HepG2 (cell line): ENCODE measurements around the gene PRKAR1B. TPM values are rescaled to one million over a fixed set of nuclear protein-coding genes. Genes with fewer than 3 reads are reported as not detected.

ENCODE experiments used
- ATAC-seq: fragments of 200-7000 bp; cut with Tn5 transposase; 3 replicates; pipeline ENCODE4 v1.9.1; 2020; ENCODE audit warnings: mild to moderate bottlenecking, moderate library complexity
- BruUV-seq: library from RNA; stranded (reverse); fragments of 400-500 nt; replicated peaks from 2 replicates; lab custom pipeline; 2021; lab: Mats Ljungman, UMichigan
- CTCF ChIA-PET: fragments of 300-600 bp; formaldehyde crosslinking; extraction: SDS; loops from one replicate; lab custom pipeline; 2021; ENCODE audit warnings: low total read pairs, inconsistent platforms, low intra/inter-chr PET ratio; lab: Yijun Ruan, JAX
- POLR2A ChIA-PET: fragments of 350-600 bp; sonication (Branson Sonifier 250); formaldehyde crosslinking; loops from one replicate; lab custom pipeline; 2020; ENCODE audit warnings: antibody characterized with exemption, inconsistent platforms; lab: Yijun Ruan, JAX
- DNase-seq: peaks from one replicate; pipeline ENCODE4 v3.0.0-alpha.2; 2015; ENCODE audit warnings: low spot score
- FAIRE-seq: peaks from 3 replicates; lab custom pipeline; 2011; peaks lifted over from hg19 to GRCh38; lab: Jason Lieb, UNC
- H2AFZ ChIP-seq: one replicate; pipeline ENCODE4 v1.6.1; 2011; ENCODE audit warnings: low read length, inconsistent platforms
- H3K27ac ChIP-seq: fragments of 300-600 bp; 3 replicates; pipeline ENCODE4 v1.8.0; 2011; ENCODE audit warnings: mixed run types, mild to moderate bottlenecking, mixed read lengths, low read length, inconsistent platforms; ENCODE audit not compliant: insufficient read depth; ENCODE audit errors: extremely low read length
- H3K27me3 ChIP-seq, 2 experiments: fragments of 200-600 bp in 1 of 2; 2 replicates in 1 of 2; 3 replicates in 1 of 2; pipeline versions ENCODE4 v1.6.0 to v1.8.0; 2011; ENCODE audit warnings: low read length in 2 of 2, mild to moderate bottlenecking in 2 of 2, moderate library complexity in 2 of 2, inconsistent platforms in 1 of 2; ENCODE audit not compliant: insufficient read depth in 2 of 2, control insufficient read depth in 1 of 2
- H3K36me3 ChIP-seq, 2 experiments: fragments of 200-600 bp in 1 of 2; replicated peaks in 1 of 2; 2 replicates in 1 of 2; 3 replicates in 1 of 2; pipeline versions ENCODE4 v1.5.1 to v1.8.0; 2011; ENCODE audit warnings: low read length in 2 of 2, inconsistent platforms in 1 of 2; ENCODE audit not compliant: insufficient read depth in 2 of 2, control insufficient read depth in 1 of 2
- H3K4me1 ChIP-seq: 2 replicates; pipeline ENCODE4 v1.5.1; 2012; ENCODE audit warnings: low read length, inconsistent platforms; ENCODE audit not compliant: insufficient read depth
- H3K4me2 ChIP-seq: 2 replicates; pipeline ENCODE4 v1.6.0; 2011; ENCODE audit warnings: low read depth, low read length, inconsistent platforms
- H3K4me3 ChIP-seq, 3 experiments: fragments of 200-600 bp in 1 of 3; sonication (generic), shearing (Covaris generic) in 1 of 3; replicated peaks in 1 of 3; 2 replicates each; pipeline ENCODE4 v1.5.1; 2011 to 2016; ENCODE audit warnings: low read length in 3 of 3, inconsistent platforms in 2 of 3, low read depth in 2 of 3, mild to moderate bottlenecking in 2 of 3, control low read depth in 1 of 3, mixed read lengths in 1 of 3; ENCODE audit not compliant: insufficient read depth in 1 of 3
- H3K79me2 ChIP-seq: one replicate; pipeline ENCODE4 v1.6.1; 2011; ENCODE audit warnings: low read length, inconsistent platforms; ENCODE audit not compliant: insufficient read depth
- H3K9ac ChIP-seq: 2 replicates; pipeline ENCODE4 v1.6.0; 2011; ENCODE audit warnings: mild to moderate bottlenecking, low read depth, low read length, inconsistent platforms; ENCODE audit not compliant: insufficient read depth
- H3K9me3 ChIP-seq: 2 replicates; pipeline ENCODE4 v1.5.1; 2012; ENCODE audit warnings: mild to moderate bottlenecking, low read length
- H4K20me1 ChIP-seq: 2 replicates; pipeline ENCODE4 v1.6.0; 2011; ENCODE audit warnings: inconsistent platforms, mild to moderate bottlenecking, low read length, moderate library complexity; ENCODE audit not compliant: insufficient read depth
- BORCS8-MEF2B ChIP-seq: sonication (generic); formaldehyde crosslinking; IDR thresholded peaks from 2 replicates; pipeline ENCODE4 v1.8.0; 2022; ENCODE audit warnings: mild to moderate bottlenecking, missing genetic modification reagents
- CBFB ChIP-seq: sonication (generic); formaldehyde crosslinking; IDR thresholded peaks from 2 replicates; pipeline ENCODE4 v1.4.0; 2020; ENCODE audit warnings: missing genetic modification reagents
- CEBPG ChIP-seq: IDR thresholded peaks from 2 replicates; pipeline ENCODE4 v1.6.1; 2016
- DR1 ChIP-seq: sonication (generic); formaldehyde crosslinking; IDR thresholded peaks from 2 replicates; pipeline ENCODE4 v1.8.0; 2021; ENCODE audit warnings: mild to moderate bottlenecking, missing genetic modification reagents, inconsistent platforms
- EP300 ChIP-seq, 3 experiments: sonication (generic) in 1 of 3; formaldehyde crosslinking in 1 of 3; IDR thresholded peaks; 2 replicates each; pipeline versions ENCODE4 v1.5.1 to v1.6.1; 2011 to 2020; ENCODE audit warnings: low read depth in 2 of 3, low read length in 2 of 3, borderline replicate concordance in 1 of 3, improper control_type of control experiment in 1 of 3, mild to moderate bottlenecking in 1 of 3, missing genetic modification reagents in 1 of 3, moderate library complexity in 1 of 3
- JARID2 ChIP-seq: sonication (generic); formaldehyde crosslinking; IDR thresholded peaks from 2 replicates; pipeline ENCODE4 v1.8.1; 2023; ENCODE audit warnings: missing genetic modification reagents, inconsistent platforms; ENCODE audit not compliant: insufficient replicate concordance
- KAT2B ChIP-seq: fragments of 150-350 bp; IDR thresholded peaks from 2 replicates; pipeline ENCODE4 v1.6.1; 2014; ENCODE audit warnings: low read depth, low read length, borderline replicate concordance
- POLR2A ChIP-seq, 2 experiments: IDR thresholded peaks; 2 replicates each; pipeline ENCODE4 v1.6.1; 2011; ENCODE audit warnings: low read depth in 2 of 2, low read length in 2 of 2, mild to moderate bottlenecking in 1 of 2, moderate library complexity in 1 of 2; ENCODE audit not compliant: insufficient read depth in 1 of 2
- RFX1 ChIP-seq: fragments of 450-650 bp; IDR thresholded peaks from 2 replicates; pipeline ENCODE4 v1.6.1; 2017
- RNF2 ChIP-seq: fragments of 450-650 bp; conservative IDR thresholded peaks from 2 replicates; pipeline ENCODE4 v1.6.1; 2016; ENCODE audit warnings: low read depth
- SMAD3 ChIP-seq: sonication (generic); formaldehyde crosslinking; IDR thresholded peaks from 2 replicates; pipeline ENCODE4 v1.4.0; 2020; ENCODE audit warnings: missing genetic modification reagents
- TAF15 ChIP-seq: fragments of 200-400 bp; formaldehyde crosslinking; IDR thresholded peaks from one replicate; pipeline ENCODE4 v1.6.1; 2018; ENCODE audit warnings: mild to moderate bottlenecking, low read depth, low read length; ENCODE audit not compliant: poor library complexity, severe bottlenecking
- ZNF749 ChIP-seq: sonication (generic); formaldehyde crosslinking; IDR thresholded peaks from 2 replicates; pipeline ENCODE4 v1.8.0; 2022; ENCODE audit warnings: mild to moderate bottlenecking, missing genetic modification reagents, moderate library complexity, borderline replicate concordance
- ZNF780A ChIP-seq: sonication (generic); formaldehyde crosslinking; IDR thresholded peaks from 2 replicates; pipeline ENCODE4 v1.8.0; 2022; ENCODE audit warnings: mild to moderate bottlenecking, missing genetic modification reagents, moderate library complexity
- WGBS: methylation state at CpG from one replicate; pipeline ENCODE4 v1.1.6; 2017; ENCODE audit warnings: low lambda C conversion rate; 5-methylcytosine and 5-hydroxymethylcytosine counted together
- in situ Hi-C: cut with HindIII; loops from 2 replicates; pipeline ENCODE4 v1.10.0; 2017; ENCODE audit warnings: low pct_unique_long_range_greater_than_20kb; ENCODE audit not compliant: extremely low pct_ligation_motif_present
- intact Hi-C: fragments of 100-400 bp; cut with micrococcal nuclease; formaldehyde crosslinking; loops from one replicate; pipeline ENCODE4 v1.10.0; 2022; ENCODE audit not compliant: unreplicated experiment
- polyA plus RNA-seq, 8 experiments: library from polyadenylated mRNA; depleted of rRNA in 3 of 8; stranded (reverse) in 7 of 8; unstranded in 1 of 8; fragments of >200 nt; fragmentation: Illumina TruSeq in 4 of 8; extraction: Trizol in 4 of 8; gene quantifications; 2 replicates each; pipeline versions ENCODE4 v1.2.1 to v1.2.3, GENCODE V29; 2011 to 2016; ENCODE audit warnings: low read depth in 4 of 8, missing spikeins in 1 of 8, mixed read lengths in 1 of 8; ENCODE audit not compliant: insufficient read depth in 1 of 8
- total RNA-seq, 5 experiments: library from RNA; depleted of rRNA; stranded (reverse); fragments of >200 nt; fragmentation: Illumina TruSeq; extraction: Trizol; gene quantifications; 2 replicates each; pipeline ENCODE4 v1.2.3, GENCODE V29; 2016; ENCODE audit warnings: low read depth in 1 of 5
- TF ChIP-seq, protein P1 (sequence below): sonication (generic); formaldehyde crosslinking; IDR thresholded peaks from 2 replicates; pipeline ENCODE4 v1.5.1; 2020; ENCODE audit warnings: mild to moderate bottlenecking, moderate library complexity, missing genetic modification reagents
- TF ChIP-seq, protein P2 (sequence below): sonication (generic); formaldehyde crosslinking; IDR thresholded peaks from 2 replicates; pipeline ENCODE4 v1.8.1; 2023; ENCODE audit warnings: mild to moderate bottlenecking, missing genetic modification reagents, borderline replicate concordance
- TF ChIP-seq, protein P3 (sequence below): IDR thresholded peaks from 2 replicates; pipeline ENCODE4 v1.4.0; 2020; ENCODE audit warnings: mild to moderate bottlenecking, missing genetic modification reagents
- TF ChIP-seq, protein P4 (sequence below): IDR thresholded peaks from 2 replicates; pipeline ENCODE4 v1.6.1; 2016
- TF ChIP-seq, protein P5 (sequence below): sonication (generic); formaldehyde crosslinking; IDR thresholded peaks from 2 replicates; pipeline ENCODE4 v1.4.0; 2020; ENCODE audit warnings: mild to moderate bottlenecking, missing genetic modification reagents

PRKAR1B gene
- total and polyA plus RNA-seq, 2 of the 13 experiments (the other 11 are each of a cell fraction or from before 2014, with no cell fraction given), result 7.9 to 28.2 TPM

DNA sequence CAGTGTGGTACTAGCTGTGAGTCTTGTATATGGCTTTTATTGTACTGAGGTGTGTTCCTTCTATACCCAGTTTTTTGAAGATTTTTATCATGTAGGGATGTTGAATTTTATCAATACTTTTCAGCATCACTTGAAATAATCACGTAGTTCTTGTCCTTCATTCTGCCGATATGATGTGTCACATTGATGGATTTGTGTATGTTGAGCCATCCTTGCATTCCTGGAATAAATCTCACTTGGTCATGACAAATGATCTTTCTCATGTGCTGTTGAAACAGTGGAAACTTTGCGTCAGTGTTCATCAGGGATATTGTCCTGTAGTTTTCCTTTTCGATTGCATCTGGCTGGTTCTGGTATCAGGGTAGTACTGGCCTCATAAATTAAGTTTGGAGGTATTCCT is 7.1 kb upstream of the PRKAR1B start:
- Histone ChIP-seq H2AFZ (no peak overlapping the region), H4K20me1 (no peaks in the 10 kb centered on the region), H3K27me3 (no peaks in the 10 kb centered on the region), H3K4me2 (no peak overlapping the region), H3K36me3 (peaks cover 10 to 44% of the 10 kb centered on the region in 2 experiments), H3K27ac (no peak overlapping the region), H3K4me1 (peaks cover 47% of the 10 kb centered on the region), H3K9me3 (peaks cover 15% of the 10 kb centered on the region), H3K79me2 (peaks cover 53% of the 10 kb centered on the region), H3K9ac (no peak overlapping the region), H3K4me3 (no peak overlapping the region)
- FAIRE-seq (peak; percentile 23), ATAC-seq (no peak), DNase-seq (no peak)
- in situ Hi-C loops, result no loop called here
- TF ChIP-seq TAF15 (no peak), CBFB (CRISPR knock-in tag) (no peak), BORCS8-MEF2B (CRISPR knock-in tag) (no peak), SMAD3 (CRISPR knock-in tag) (no peak), DR1 (CRISPR knock-in tag) (no peak), CEBPG (CRISPR knock-in tag) (no peak), EP300 (IDR thresholded peaks at IDR 0.05; ENCODE audit: low read depth in 2 of 2, low read length in 2 of 2) (no peak), EP300 (CRISPR knock-in tag; IDR thresholded peaks at IDR 0.05; ENCODE audit: borderline replicate concordance) (no peak), ZNF780A (CRISPR knock-in tag) (no peak), POLR2A (IDR thresholded peaks at IDR 0.05; ENCODE audit: insufficient read depth in 1 of 2, low read depth in 2 of 2, low read length in 2 of 2) (no peak), RNF2 (no peak), ZNF749 (no peak), JARID2 (CRISPR knock-in tag) (no peak), KAT2B (no peak), RFX1 (no peak)
- TF ChIP-seq, protein P1, sequence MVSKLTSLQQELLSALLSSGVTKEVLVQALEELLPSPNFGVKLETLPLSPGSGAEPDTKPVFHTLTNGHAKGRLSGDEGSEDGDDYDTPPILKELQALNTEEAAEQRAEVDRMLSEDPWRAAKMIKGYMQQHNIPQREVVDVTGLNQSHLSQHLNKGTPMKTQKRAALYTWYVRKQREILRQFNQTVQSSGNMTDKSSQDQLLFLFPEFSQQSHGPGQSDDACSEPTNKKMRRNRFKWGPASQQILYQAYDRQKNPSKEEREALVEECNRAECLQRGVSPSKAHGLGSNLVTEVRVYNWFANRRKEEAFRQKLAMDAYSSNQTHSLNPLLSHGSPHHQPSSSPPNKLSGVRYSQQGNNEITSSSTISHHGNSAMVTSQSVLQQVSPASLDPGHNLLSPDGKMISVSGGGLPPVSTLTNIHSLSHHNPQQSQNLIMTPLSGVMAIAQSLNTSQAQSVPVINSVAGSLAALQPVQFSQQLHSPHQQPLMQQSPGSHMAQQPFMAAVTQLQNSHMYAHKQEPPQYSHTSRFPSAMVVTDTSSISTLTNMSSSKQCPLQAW (CRISPR knock-in tag), result no peak
- TF ChIP-seq, protein P2, sequence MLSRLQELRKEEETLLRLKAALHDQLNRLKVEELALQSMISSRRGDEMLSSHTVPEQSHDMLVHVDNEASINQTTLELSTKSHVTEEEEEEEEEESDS (CRISPR knock-in tag), result no peak
- TF ChIP-seq, protein P3, sequence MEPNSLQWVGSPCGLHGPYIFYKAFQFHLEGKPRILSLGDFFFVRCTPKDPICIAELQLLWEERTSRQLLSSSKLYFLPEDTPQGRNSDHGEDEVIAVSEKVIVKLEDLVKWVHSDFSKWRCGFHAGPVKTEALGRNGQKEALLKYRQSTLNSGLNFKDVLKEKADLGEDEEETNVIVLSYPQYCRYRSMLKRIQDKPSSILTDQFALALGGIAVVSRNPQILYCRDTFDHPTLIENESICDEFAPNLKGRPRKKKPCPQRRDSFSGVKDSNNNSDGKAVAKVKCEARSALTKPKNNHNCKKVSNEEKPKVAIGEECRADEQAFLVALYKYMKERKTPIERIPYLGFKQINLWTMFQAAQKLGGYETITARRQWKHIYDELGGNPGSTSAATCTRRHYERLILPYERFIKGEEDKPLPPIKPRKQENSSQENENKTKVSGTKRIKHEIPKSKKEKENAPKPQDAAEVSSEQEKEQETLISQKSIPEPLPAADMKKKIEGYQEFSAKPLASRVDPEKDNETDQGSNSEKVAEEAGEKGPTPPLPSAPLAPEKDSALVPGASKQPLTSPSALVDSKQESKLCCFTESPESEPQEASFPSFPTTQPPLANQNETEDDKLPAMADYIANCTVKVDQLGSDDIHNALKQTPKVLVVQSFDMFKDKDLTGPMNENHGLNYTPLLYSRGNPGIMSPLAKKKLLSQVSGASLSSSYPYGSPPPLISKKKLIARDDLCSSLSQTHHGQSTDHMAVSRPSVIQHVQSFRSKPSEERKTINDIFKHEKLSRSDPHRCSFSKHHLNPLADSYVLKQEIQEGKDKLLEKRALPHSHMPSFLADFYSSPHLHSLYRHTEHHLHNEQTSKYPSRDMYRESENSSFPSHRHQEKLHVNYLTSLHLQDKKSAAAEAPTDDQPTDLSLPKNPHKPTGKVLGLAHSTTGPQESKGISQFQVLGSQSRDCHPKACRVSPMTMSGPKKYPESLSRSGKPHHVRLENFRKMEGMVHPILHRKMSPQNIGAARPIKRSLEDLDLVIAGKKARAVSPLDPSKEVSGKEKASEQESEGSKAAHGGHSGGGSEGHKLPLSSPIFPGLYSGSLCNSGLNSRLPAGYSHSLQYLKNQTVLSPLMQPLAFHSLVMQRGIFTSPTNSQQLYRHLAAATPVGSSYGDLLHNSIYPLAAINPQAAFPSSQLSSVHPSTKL, result no peak
- TF ChIP-seq, protein P4, sequence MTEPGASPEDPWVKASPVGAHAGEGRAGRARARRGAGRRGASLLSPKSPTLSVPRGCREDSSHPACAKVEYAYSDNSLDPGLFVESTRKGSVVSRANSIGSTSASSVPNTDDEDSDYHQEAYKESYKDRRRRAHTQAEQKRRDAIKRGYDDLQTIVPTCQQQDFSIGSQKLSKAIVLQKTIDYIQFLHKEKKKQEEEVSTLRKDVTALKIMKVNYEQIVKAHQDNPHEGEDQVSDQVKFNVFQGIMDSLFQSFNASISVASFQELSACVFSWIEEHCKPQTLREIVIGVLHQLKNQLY (CRISPR knock-in tag), result no peak
- TF ChIP-seq, protein P5, sequence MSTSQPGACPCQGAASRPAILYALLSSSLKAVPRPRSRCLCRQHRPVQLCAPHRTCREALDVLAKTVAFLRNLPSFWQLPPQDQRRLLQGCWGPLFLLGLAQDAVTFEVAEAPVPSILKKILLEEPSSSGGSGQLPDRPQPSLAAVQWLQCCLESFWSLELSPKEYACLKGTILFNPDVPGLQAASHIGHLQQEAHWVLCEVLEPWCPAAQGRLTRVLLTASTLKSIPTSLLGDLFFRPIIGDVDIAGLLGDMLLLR (CRISPR knock-in tag), result no peak
- CTCF ChIA-PET, result no interaction called here
- POLR2A ChIA-PET, result no interaction called here
- intact Hi-C loops, result loop anchor here (5.0 kb wide), 1 partner anchor 402 kb away; no protein-coding TSS in a partner anchor
- BruUV-seq, result no TSS peak
- 96% methylated on average over 4 of the region's 4 CpGs for WGBS
